ENCODE measurements around the gene SMIM14.
A peak's percentile ranks its signal among the peaks of the same experiment; 100 is the strongest.
"Not testable (repeated sequence)": the region's sequence is repeated elsewhere in the genome, so short reads cannot be mapped to it uniquely, and the experiment has no call there.

The SMIM14 gene

DNA sequence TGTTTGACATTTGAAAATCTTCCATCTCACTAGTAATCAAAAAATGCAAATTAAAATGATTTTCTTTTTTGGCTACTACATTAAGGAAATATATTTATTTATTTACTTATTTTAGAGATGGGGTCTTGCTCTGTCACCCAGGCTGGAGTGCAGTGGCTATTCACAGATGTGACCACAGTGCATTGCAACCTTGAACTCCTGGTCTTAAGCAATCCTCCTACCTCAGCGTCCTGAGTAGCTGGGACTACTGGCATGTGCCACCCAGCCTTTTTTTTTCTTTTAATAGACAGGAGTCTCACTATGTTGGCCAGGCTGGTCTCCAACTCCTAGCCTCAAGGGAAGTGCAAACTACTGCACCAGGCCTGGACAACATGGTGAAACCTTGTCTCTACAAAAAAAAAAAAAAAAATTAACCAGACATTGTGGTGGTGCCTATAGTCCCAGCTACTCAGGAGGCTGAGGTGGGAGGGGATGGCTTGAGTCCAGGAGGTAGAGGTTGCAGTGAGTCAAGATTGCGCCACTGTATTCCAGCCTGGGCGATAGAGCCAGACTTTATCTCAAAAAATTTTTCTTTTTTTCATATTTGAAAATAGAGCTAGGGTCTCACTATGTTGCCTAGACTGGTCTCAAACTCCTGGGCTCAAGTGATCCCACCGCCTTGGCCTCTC, 4.4 kb upstream of the SMIM14 start:
- DNase-seq = no peak

DNA sequence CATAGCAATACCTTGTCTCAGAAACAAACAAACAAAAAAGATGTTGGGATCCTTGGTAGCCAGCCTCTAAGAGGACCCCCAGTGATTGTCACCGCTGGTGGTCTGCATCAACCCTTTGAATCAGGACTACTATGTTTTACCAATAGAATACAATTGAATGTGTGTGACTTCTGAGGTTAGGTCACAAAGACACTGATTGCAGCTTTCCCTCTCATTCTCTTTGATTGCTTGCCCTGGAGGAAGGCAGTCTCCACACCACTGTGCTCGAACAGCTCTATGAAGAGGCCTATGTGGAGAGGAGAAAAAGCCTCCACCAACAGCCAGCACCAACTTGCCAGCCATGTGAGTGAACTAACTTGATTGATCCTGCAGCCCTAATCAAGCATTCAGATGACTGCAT, 2.8 kb upstream of the SMIM14 start:
- no peak for DNase-seq

DNA sequence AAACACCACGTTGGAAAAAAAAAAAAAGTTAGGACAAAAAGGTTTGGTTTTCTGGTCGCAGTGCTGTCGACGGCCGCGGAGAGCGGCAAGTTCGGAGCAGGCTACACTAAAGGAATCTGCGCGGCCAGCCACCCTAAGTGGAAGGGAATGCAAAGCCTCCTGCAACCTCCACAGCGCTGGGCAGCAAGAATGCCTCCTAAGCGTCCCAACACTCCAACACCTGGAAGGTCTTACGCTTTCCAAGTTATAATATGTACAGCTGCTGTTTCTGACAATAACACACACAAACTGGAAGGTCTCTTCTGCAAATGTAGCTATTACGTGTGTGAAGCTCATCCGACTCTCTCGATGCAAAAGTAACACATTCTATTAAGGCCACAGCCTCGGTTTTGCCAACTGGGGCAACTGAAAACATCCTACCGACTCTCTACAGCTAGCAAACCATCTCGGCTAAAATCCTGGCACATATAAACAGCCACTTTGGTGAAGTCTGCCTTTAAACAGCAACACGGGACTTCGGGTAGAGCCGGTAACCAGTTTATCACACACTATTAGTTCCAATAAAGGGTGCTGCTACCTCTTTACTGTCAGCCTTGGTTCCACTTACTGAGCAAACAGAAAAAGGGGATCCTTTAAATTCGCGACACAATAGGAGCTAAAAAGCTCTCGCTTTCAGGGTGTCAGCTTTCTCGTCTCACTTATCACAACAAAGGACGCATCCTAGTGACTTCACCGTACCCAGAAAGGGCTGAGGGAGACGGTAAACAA, 895 bp downstream of the SMIM14 start:
- peak; percentile 33 for DNase-seq

DNA sequence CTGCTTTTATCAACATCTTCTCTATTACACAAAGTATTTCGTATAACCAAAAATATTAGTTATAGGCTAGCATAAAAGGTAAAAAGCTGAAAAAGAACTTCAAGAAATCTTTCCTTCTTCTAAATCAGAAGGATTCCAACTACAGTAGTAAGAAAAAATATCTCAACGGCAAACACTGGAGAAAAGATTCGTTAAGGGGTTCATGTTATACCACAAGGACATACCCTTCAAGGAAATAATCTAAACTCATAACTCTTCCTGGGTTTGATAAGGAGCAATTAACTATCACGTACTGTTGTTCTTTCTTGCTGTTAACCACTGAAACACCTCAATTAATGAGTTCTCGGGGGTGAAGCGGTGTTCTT, 1.5 kb downstream of the SMIM14 start:
- DNase-seq = no peak

DNA sequence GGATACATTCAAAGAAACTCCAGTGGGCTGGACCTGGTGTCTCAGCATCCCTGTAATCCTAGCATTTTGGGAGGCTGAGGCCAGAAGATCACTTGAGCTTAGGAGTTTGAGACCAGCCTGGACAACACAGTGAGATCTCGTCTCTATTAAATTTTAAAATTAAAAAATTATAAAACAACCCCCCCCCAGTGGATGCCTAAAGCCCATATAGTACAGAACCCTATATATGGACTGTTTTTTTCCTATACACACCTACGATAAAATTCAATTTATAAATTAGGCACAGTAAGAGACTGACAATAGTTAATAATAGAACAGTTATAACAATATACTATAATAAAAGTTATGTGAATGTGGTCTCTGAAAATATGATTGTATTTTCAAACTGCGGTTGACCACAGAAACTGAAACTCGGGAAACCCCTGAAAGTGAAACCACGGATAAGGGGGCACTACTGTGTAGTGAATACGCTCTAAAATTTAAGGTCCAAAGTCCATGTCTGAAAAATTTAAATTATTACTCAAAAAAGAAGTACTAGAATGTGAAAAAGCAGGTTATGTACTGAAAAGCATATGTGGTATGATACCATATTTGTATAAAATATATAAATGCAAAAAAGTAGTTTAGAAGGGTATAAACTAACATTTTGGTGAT, 2.0 kb downstream of the SMIM14 start:
- peak; percentile 56 for DNase-seq

DNA sequence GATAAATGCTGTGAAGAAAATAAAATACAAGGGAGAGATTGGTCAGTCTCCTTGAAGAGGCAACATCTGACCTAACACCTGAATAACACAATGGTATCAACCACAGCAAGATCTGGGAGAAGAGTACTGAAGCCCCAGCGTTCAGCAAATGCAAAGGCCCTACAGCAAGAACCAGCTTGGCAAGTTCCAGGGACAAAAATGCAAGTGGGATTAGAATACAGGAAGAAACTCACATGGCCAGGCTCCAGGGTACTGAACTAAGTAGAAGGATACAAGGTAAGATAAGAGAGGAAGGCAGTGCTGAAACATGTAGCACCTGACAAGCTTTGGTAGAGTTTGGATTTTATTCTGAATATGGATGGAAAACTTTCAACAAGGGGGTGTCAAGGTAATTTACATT, 3.6 kb downstream of the SMIM14 start:
- DNase-seq = no peak

DNA sequence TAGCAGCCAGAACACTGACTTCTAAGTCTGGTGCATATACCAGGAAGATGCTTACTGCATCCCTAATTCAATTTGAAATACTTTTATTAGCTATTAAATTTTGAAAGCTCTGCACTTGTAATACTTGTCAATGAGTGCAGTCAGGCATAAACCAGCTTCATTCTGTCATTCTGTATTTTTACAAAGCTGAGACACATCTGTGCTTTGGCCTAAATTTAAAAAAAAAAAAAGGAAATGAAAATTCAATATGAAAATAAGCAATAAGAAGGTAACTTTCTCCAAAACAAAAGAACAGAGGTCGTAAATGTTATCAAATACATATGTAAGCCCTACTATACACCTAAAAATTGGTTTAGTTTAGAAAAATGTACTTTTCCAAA, 7.0 kb downstream of the SMIM14 start:
- no peak for DNase-seq

DNA sequence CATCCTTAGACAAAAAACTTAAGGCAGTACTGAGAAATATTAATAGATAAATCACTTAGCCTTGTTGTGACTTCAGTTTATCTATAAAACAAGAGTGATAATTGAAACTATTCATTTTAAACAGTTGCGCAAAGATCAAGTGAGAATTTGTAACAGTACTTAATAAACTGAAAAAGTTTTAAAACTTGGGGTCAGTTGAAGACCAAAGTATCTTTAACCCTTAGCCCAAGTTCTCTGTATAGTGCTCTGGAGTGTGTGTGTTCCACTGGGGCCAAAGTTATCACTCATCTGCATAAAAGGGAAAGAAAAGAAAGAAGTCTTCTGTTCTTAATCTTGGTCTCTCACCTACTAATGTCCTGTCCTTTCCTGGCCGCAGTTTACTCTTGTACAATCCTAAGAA, 11.3 kb downstream of the SMIM14 start:
- no peak for DNase-seq

DNA sequence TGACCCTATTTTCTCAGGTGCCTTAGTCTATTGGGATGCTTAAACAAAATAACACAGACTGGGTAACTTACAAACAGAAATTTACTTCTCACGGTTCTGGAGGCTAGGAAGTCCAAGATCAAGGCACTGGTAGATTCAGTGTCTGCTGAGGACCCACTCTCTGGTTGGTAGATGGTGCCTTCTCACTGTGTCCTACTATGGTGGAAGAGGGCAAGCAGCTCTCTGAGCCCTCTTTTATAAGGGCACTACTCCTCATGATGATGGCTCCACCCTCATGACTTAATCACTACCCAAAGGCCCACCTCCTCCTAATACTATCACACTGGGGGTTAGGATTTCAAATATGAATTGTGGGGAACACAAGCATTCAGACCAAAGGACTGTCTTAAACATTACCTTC, 11.8 kb downstream of the SMIM14 start:
- no peak for DNase-seq

DNA sequence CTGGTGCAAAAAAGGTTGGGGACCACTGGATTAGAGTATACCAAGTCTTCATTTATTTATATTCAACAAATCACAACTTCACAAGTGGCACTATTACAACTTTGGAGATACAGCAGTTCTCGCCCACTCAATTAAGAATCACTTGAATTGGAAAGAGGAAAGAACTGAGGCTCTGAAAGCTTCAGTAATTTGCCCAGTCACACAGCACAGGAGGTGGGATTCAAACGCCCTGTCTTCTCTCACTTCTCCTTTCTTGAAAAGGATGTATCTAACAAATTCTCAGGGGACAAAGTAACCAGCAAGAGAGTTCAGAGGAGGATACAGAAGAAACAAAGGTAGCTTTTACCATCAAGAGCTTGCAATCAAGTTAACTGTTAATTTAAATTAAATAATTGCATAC, 12.4 kb downstream of the SMIM14 start:
- no peak for DNase-seq

DNA sequence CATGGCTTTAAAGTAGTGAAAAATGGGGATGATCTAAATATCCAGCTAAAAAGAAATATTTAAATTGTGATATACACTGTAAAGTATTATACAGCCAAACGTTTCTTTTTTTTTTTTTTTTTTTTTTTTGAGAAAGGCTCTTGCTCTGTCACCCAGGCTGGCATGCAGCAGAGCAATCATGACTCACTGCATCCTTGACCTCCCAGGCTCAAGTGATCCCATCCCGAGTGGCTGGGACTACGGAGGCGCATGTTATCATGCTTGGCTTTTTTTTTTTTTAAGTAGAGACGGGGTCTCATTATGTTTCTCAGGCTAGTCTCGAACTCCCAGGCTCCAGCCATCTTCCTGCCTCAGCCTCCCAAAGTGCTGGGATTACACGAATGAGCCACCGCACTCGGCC, 17.1 kb downstream of the SMIM14 start:
- no peak for DNase-seq

DNA sequence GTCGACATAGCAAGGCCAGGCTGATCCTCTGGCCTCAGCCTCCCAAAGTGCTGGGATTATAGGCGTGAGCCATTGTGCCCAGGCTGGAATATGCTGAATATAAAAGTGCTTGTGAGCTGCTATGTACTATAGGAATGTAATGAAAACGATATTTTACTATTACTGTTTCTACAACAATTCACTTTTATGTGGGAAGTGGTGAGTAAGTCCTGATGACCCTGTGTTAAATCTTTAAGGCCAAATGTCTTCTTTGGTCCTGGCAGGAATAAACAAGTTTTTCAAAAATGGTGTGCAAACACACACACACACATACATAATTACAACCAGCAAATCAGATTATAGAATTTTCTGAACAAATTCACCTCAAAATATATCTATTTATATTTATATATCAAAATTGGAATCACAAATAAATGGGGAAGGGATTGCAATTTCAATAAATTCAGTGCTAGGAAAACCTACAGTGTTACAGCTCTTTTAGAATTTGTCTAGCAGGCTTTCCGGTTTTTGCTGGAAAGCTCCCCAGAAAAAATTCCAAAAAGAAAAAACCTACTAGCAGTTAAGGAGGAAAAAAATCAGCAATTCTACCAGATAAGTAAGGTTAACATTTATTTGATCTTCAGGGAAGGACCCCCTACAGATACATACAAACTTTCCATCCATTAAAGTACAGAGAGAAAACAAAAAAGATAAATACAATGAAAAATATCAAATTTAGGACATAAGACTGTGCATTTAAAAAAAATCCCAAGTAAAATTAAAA, 17.9 kb downstream of the SMIM14 start:
- no peak for DNase-seq

DNA sequence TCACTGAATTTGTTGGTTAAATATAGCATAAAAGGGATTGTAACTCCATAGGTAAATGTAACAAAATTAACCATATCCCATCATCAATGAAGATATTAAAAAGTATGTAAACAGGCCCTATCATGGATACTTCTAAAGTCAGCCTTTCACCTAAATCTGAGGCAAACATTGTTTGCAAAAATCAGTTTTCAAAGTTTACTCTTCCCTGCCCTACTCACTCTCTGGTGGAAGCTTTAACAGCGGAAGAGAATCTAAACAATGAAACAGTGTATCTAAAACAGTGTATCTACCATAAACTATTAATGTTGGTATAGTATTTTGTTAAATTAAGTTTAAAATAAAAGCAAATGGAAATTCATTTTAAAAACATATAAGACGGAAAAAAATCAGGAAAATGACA, 21.1 kb downstream of the SMIM14 start:
- no peak for DNase-seq

DNA sequence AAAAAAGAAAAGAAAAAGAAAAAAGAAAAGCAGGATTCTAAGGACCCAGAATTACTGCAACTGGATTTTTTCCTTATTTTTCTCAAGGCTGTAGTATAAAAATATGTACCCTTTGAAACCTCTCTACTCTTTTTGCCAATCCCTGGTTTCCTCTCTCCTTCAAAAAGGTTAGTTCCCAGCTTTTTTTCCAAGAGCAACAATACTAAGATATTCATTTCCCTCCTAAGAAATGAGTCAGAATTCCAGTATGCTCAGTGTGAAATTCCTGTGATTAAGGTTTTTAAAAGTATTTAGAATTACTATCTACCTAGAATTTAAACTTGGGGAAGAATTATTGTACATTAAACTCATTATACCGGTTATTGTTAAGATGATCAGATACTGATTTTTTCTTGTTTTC, 22.0 kb downstream of the SMIM14 start:
- no peak for DNase-seq

DNA sequence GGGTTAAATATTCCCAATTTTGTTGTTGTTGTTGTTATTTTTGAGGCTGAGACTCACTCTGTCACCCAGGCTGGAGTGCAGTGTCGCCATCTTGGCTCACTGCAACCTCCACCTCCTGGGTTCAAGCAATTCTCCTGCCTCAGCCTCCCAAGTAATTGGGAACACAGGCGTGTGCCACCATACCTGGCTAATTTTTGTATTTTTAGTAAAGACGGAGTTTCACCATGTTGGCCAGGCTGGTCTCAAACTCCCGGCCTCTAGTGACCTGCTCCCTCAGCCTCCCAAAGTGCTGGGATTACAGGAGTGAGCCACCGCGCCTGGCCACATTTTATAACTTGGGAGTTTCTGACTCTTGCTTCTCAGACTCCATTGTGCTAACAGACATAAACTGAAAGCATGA, 22.6 kb downstream of the SMIM14 start:
- DNase-seq = not testable (repeated sequence)

DNA sequence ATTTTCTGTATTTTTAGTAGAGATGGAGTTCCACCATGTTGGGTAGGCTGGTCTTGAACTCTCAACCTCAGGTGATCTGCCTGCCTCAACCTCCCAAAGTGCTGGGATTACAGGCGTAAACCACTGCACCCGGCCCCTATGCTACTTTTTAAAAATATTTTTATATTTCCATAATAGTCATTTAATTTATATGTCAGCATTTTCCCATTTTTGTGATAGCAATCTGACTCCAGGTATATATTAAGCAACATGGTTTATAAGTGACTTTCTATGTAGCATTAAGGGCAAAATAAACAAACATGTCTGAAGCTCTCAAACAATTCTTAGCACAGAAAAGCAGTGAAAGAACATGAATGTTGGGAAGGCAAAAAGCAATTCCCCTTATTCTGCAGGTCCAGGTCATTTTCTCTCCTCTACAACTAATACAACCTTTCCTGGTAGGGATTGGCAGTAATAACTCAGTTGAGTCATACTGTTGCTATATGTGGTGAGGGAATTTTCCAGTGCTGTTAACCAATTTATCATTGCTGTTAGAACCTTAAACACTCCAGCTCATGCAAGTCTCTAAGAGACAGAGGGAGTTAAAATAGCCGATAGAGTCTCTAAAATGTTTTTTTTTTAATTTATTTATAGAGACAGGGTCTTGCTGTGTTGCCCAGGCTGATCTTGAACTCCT, 24.0 kb downstream of the SMIM14 start:
- DNase-seq = no peak

DNA sequence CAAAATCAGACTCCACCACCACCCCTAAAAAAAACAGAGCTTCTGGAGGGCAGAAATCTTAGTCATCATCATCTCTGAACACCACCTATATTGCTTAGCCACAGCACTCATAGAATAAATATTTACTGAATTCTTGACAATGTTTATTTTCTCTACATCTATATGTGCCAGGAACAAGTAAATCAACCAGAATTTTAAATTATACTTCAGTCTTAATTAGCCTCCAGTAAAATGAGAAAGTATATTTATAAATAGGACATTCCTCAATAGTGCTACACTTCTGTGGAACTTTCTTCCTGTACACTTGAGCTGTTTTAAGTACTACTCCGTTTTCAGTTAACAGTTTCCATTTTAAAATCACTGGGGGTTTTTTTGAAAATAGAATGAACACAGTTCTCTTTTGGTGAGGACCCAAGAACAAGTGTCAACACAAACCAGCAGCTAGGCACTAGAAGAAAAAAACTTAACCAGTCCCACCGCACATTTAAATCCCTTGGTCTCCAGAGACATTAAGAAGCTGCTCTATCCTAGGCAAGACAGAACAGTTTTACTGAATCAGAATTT, 25.5 kb downstream of the SMIM14 start:
- no peak for DNase-seq

DNA sequence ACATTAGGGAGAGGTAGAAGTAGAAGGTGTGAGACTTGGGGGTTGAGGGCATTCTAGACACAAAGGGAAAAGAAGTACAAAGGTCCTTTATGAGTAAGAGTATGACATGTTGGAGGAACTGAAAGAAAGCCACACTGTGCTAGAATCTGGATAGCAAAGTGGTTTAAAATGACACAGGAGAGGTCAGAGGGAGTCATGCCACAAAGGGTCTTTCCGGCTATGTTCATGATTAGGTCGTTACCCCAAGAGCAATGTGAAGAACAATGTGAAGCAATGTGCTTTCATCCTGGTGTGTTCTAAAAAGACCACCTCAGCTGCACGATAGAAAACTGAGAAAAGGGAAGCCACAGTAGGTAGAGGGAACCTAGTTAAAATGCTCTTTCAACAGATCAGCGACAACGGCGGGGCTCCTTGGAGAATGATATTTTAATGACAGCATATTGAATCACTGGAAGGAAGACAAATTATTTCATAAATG, 29.2 kb downstream of the SMIM14 start:
- DNase-seq = no peak

DNA sequence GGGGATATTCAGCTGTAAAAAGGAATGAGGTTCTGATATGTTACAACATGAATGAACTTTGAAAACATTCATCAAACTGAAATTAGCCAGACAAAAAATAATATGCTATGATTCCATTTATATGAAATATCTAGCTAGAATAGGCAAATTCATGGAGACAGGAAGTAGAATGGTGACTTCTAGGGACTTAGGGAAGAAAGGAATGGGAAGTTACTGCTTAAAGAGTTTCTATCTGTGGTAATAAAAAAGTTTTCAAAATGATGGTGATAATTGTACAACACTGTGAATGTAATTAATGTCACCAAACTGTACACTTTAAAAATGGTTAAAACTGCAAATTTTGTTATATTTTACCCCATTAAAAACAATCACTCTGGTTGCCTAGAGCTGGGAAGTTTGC, 30.2 kb downstream of the SMIM14 start:
- no peak for DNase-seq

DNA sequence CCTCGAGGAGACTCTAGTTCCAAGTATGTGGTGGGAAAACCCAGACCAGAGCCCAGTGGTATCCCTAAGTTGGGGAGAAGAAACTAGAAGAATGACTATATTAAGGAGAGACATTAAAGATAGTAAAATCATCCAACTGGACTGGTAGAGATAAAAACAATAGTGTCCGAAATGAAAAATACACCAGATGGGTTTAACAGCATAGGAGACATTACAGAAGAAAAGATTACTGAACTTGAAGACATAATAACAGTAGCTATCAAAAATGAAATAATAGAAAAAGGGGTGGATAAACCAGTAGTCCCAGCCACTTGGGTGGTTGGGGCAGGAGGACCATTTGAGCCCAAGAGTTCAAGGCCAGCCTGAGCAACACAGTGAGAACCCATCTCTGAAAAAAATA, 31.9 kb downstream of the SMIM14 start:
- no peak for DNase-seq

DNA sequence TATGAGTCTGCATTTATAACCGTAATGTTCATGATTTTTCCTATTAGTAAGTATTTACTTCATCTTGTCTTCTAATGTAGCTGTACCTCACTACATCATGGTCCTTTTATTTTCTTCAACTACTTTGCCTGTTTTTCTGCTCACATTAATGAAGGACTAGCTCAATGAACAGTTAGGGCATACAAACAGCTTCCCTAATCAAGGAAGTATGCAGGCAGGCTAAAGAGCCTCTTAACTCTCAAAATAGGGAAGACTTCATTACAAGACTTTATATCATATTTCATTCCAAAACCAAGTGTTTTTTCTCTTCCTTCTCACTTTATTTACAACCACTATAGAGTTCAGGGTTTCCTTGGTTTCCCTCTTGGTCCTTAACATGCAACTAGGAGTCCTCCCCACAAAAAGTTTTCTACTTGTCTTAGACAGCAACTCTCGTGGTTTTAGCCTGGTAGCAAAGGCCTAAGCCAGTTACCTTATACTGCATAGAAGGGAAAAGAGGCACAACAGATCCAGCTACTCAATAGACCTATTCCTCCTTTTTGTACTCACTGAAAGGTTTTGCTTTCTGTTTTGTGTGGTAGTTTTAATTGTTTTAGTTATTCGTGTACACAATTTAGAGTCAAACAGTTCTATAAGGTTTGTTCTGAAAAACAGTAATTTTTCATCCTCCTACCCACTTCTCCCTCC, 40.8 kb downstream of the SMIM14 start:
- no peak for DNase-seq

DNA sequence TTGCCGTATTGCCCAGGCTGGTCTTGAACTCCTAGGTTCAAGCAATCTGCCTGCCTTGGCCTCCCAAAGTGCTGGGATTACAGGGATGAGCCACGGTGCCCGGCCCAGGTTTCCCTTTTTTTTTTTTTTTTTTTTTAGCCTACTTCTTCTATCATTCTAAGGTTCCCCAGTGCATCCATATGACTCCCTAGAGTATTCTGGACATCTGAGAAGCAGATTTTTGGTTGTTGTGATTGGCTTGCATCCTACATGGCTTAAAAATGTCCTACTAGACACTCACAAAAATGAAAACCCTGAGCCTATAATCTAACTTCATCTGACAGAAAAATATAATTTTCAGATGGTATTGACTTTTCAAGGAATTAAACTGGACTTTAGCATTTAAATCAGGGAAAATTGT, 41.7 kb downstream of the SMIM14 start:
- DNase-seq = no peak

Measured in CD4-positive, alpha-beta T cell treated with Interleukin-4 for 4 hours (primary cell).